Neural cell (in vitro differentiated cells): Measurements from ENCODE around the gene STRBP. TPM values are rescaled to one million over a fixed set of nuclear protein-coding genes. Genes with fewer than 3 reads are reported as not detected.

Source experiments
- H2AFZ ChIP-seq: fragments of 200-600, 300-800 bp; sonication (generic), shearing (Covaris generic); 2 replicates; pipeline ENCODE4 v1.6.0; 2014; ENCODE audit warnings: low read depth, mild to moderate bottlenecking, antibody characterized with exemption, low read length, moderate library complexity
- H3F3A ChIP-seq: fragments of 200-600 bp; shearing (Covaris generic); 2 replicates; pipeline ENCODE4 v1.6.1; 2016; ENCODE audit warnings: mild to moderate bottlenecking, moderate library complexity, mixed read lengths, antibody characterized with exemption, low read length; ENCODE audit not compliant: insufficient read depth, poor library complexity, severe bottlenecking
- H3K27ac ChIP-seq: fragments of 200-600, 300-800 bp; sonication (generic), shearing (Covaris generic); 2 replicates; pipeline ENCODE4 v1.5.1; 2014; ENCODE audit warnings: mild to moderate bottlenecking, low read length, moderate library complexity
- H3K27me3 ChIP-seq: fragments of 300-800, 200-600 bp; sonication (generic), shearing (Covaris generic); 2 replicates; pipeline ENCODE4 v1.6.0; 2014; ENCODE audit warnings: mild to moderate bottlenecking, low read depth, low read length, moderate library complexity; ENCODE audit not compliant: insufficient read depth
- H3K36me3 ChIP-seq: fragments of 300-800, 200-600 bp; sonication (generic), shearing (Covaris generic); 2 replicates; pipeline ENCODE4 v1.5.1; 2014; ENCODE audit warnings: mild to moderate bottlenecking, antibody characterized with exemption, low read length, moderate library complexity; ENCODE audit not compliant: insufficient read depth
- H3K4me2 ChIP-seq: fragments of 300-800, 200-600 bp; sonication (generic), shearing (Covaris generic); 2 replicates; pipeline ENCODE4 v1.6.0; 2014; ENCODE audit warnings: mild to moderate bottlenecking, low read length
- H3K4me3 ChIP-seq: fragments of 300-800, 200-600 bp; sonication (generic), shearing (Covaris generic); 2 replicates; pipeline ENCODE4 v1.5.1; 2014; ENCODE audit warnings: mild to moderate bottlenecking, low read length, moderate library complexity
- H3K79me2 ChIP-seq: fragments of 200-600 bp; shearing (Covaris generic); replicated peaks from 2 replicates; pipeline ENCODE4 v1.6.0; 2014; ENCODE audit warnings: mild to moderate bottlenecking, low read length, moderate library complexity; ENCODE audit not compliant: insufficient read depth
- H3K9ac ChIP-seq: fragments of 300-800, 200-600 bp; sonication (generic), shearing (Covaris generic); 2 replicates; pipeline ENCODE4 v1.6.1; 2016; ENCODE audit warnings: mild to moderate bottlenecking, low read length, mixed read lengths
- H3K9me2 ChIP-seq: fragments of 200-600 bp; shearing (Covaris generic); 2 replicates; pipeline ENCODE4 v1.6.1; 2016; ENCODE audit warnings: mild to moderate bottlenecking, low read length, mixed read lengths; ENCODE audit not compliant: insufficient read depth
- H3K9me3 ChIP-seq: fragments of 200-600, 300-800 bp; sonication (generic), shearing (Covaris generic); 2 replicates; pipeline ENCODE4 v1.6.1; 2016; ENCODE audit warnings: mild to moderate bottlenecking, mixed run types, low read length, moderate library complexity, mixed read lengths
- H4K20me1 ChIP-seq: fragments of 200-600 bp; shearing (Covaris generic); 2 replicates; pipeline ENCODE4 v1.6.1; 2016; ENCODE audit warnings: mild to moderate bottlenecking, mixed run types; ENCODE audit not compliant: insufficient read depth
- EP300 ChIP-seq: fragments of 450-650 bp; conservative IDR thresholded peaks from 2 replicates; pipeline ENCODE4 v1.6.1; 2014; ENCODE audit warnings: antibody characterized with exemption, mild to moderate bottlenecking, moderate library complexity; ENCODE audit not compliant: poor library complexity, severe bottlenecking
- EZH2 ChIP-seq: fragments of 200-600, 300-800 bp; shearing (Covaris generic), sonication (generic); IDR thresholded peaks from 2 replicates; pipeline ENCODE4 v1.6.1; 2014; ENCODE audit warnings: antibody characterized with exemption, low read length, borderline replicate concordance, mild to moderate bottlenecking; ENCODE audit not compliant: insufficient read depth, poor library complexity, severe bottlenecking
- MXI1 ChIP-seq: fragments of 450-650 bp; conservative IDR thresholded peaks from 2 replicates; pipeline ENCODE4 v1.6.1; 2014; ENCODE audit warnings: antibody characterized with exemption, mild to moderate bottlenecking; ENCODE audit not compliant: poor library complexity, severe bottlenecking
- POLR2AphosphoS5 ChIP-seq: IDR thresholded peaks from 2 replicates; pipeline ENCODE4 v1.6.1; 2012
- RAD21 ChIP-seq: fragments of 450-650 bp; conservative IDR thresholded peaks from 2 replicates; pipeline ENCODE4 v1.6.1; 2014; ENCODE audit warnings: antibody characterized with exemption, mild to moderate bottlenecking, moderate library complexity
- REST ChIP-seq: IDR thresholded peaks from 2 replicates; pipeline ENCODE4 v1.6.1; 2012; ENCODE audit warnings: borderline replicate concordance
- SMC3 ChIP-seq: fragments of 450-650 bp; conservative IDR thresholded peaks from 2 replicates; pipeline ENCODE4 v1.6.1; 2014; ENCODE audit warnings: antibody characterized with exemption, mild to moderate bottlenecking, moderate library complexity; ENCODE audit not compliant: poor library complexity
- TAF1 ChIP-seq: IDR thresholded peaks from 2 replicates; pipeline ENCODE4 v1.6.1; 2012; ENCODE audit warnings: low read depth
- polyA plus RNA-seq: library from polyadenylated mRNA; depleted of rRNA; stranded (reverse); fragments of >200 nt; gene quantifications from 2 replicates; pipeline ENCODE4 v1.2.3, GENCODE V29; 2014
- TF ChIP-seq, protein P1 (sequence below): fragments of 450-650 bp; IDR thresholded peaks from 2 replicates; pipeline ENCODE4 v1.5.1; 2014; ENCODE audit warnings: antibody characterized with exemption, mild to moderate bottlenecking, moderate library complexity; ENCODE audit not compliant: poor library complexity, severe bottlenecking

Gene STRBP
- polyA plus RNA-seq, 1 donor from 2014 or later, result 64.6 TPM

- Histone ChIP-seq H3F3A (no peaks in the 10 kb centered on the region), H2AFZ (no peak overlapping the region), H3K79me2 (no peaks in the 10 kb centered on the region), H3K9me3 (no peaks in the 10 kb centered on the region), H3K4me3 (no peak overlapping the region), H3K4me2 (no peak overlapping the region), H3K27me3 (no peaks in the 10 kb centered on the region), H4K20me1 (no peaks in the 10 kb centered on the region), H3K9me2 (no peaks in the 10 kb centered on the region), H3K36me3 (no peaks in the 10 kb centered on the region), H3K9ac (no peak overlapping the region), H3K27ac (no peak overlapping the region)
- TF ChIP-seq MXI1, result no peak
- no peak for TF ChIP-seq EZH2
- TF ChIP-seq, protein P1, sequence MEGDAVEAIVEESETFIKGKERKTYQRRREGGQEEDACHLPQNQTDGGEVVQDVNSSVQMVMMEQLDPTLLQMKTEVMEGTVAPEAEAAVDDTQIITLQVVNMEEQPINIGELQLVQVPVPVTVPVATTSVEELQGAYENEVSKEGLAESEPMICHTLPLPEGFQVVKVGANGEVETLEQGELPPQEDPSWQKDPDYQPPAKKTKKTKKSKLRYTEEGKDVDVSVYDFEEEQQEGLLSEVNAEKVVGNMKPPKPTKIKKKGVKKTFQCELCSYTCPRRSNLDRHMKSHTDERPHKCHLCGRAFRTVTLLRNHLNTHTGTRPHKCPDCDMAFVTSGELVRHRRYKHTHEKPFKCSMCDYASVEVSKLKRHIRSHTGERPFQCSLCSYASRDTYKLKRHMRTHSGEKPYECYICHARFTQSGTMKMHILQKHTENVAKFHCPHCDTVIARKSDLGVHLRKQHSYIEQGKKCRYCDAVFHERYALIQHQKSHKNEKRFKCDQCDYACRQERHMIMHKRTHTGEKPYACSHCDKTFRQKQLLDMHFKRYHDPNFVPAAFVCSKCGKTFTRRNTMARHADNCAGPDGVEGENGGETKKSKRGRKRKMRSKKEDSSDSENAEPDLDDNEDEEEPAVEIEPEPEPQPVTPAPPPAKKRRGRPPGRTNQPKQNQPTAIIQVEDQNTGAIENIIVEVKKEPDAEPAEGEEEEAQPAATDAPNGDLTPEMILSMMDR, result no peak
- no peak for TF ChIP-seq TAF1
- no peak for TF ChIP-seq SMC3
- TF ChIP-seq EP300, result no peak
- no peak for TF ChIP-seq REST
- no peak for TF ChIP-seq POLR2AphosphoS5
- TF ChIP-seq RAD21, result no peak
These were observed 17.9 kb upstream of the STRBP start for GRCh38 chr9:123286324-123286723.

DNA sequence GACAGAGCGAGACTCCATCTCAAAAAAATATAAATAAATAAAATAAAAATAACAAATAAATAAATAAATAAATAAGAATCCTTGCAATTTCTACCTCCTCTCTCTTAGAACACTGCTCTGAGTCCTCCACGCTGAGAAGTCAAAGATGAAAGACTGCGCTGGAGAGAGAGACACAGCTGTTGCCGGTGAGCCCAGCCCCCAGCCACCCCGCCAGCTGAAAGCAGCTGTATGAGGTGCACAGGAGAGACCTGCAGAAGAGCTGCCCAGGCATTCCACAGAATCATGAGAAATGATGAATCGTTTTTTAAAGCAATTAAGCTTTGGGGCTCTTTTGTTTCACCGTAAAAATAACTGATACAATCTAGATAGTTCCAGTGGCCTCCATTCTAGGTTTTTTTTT, 16.3 kb upstream of the STRBP start:
- no peak overlapping the region for H2AFZ ChIP-seq
- H3K27ac ChIP-seq, result no peak overlapping the region
- H3K79me2 ChIP-seq, result no peaks in the 10 kb centered on the region
- no peak for TF ChIP-seq RAD21
- H3K27me3 ChIP-seq, result no peaks in the 10 kb centered on the region
- H3K36me3 ChIP-seq, result no peaks in the 10 kb centered on the region
- H3K4me2 ChIP-seq, result no peak overlapping the region
- H3K9me2 ChIP-seq, result no peaks in the 10 kb centered on the region
- no peaks in the 10 kb centered on the region for H4K20me1 ChIP-seq
- no peaks in the 10 kb centered on the region for H3F3A ChIP-seq
- H3K9me3 ChIP-seq, result no peaks in the 10 kb centered on the region
- no peak overlapping the region for H3K4me3 ChIP-seq
- no peak overlapping the region for H3K9ac ChIP-seq

GRCh38 chr9:123283455-123283854, 15.1 kb upstream of the STRBP start:
- Histone ChIP-seq H3F3A (no peaks in the 10 kb centered on the region), H3K4me3 (no peak overlapping the region), H3K9me3 (no peaks in the 10 kb centered on the region), H2AFZ (no peak overlapping the region), H3K27ac (no peak overlapping the region), H3K9ac (no peak overlapping the region), H3K4me2 (no peak overlapping the region), H3K9me2 (no peaks in the 10 kb centered on the region), H3K36me3 (no peaks in the 10 kb centered on the region), H3K79me2 (no peaks in the 10 kb centered on the region), H4K20me1 (no peaks in the 10 kb centered on the region), H3K27me3 (no peaks in the 10 kb centered on the region)
- TF ChIP-seq MXI1 (no peak), EP300 (no peak), RAD21 (no peak), EZH2 (no peak), POLR2AphosphoS5 (no peak), TAF1 (no peak), REST (no peak), SMC3 (no peak)
- TF ChIP-seq, protein P1, result no peak
